ENCODE data around the gene ATP13A1. TPM values are rescaled to one million over a fixed set of nuclear protein-coding genes. Genes with fewer than 3 reads are reported as not detected.

ATP13A1 gene
- total and polyA plus RNA-seq, 2 of the 8 experiments (the other 6 are each of a cell fraction or from before 2014, with no cell fraction given): 33.0 to 64.2 TPM

DNA sequence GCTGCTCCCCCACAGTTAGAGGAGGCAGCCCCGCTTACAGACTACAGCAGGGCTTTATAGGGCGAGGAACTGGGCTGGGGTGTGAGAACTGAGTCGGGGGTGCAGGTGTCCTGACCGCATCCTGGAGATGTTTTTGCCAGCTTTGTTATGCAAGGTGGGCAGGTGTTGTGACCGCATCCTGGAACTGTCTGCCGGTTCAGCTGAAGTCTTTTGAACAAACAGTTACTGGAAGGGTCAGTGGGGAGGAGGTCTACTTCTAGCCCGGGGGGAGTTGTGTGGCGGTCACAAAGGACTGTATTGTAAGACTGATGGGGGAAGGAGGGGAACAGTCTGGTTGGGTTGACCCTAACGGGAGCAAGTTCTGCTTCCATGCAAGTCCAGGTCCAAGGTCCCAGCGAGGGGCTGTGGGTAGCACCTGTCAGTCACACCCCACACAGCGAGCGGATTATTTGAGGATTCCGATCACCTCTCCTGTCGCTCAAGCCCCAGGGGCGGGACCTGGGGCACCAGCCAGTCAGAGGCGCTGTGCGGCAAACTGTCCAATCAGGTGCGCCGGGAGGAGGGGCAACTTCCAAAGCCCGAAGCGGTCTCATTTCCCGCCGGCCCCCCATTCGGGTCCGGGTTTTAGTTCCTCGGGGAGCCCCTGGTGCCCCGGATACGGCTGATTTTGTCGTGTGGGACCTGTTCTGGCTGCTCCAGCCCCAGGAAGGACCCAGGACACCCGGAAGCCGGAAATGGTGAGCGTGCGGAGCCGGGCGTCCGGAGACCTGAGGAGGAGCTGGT is 4.9 kb upstream of the ATP13A1 start, which contains the start of gene ZNF101 (continued):
- TF ChIP-seq, protein P1, sequence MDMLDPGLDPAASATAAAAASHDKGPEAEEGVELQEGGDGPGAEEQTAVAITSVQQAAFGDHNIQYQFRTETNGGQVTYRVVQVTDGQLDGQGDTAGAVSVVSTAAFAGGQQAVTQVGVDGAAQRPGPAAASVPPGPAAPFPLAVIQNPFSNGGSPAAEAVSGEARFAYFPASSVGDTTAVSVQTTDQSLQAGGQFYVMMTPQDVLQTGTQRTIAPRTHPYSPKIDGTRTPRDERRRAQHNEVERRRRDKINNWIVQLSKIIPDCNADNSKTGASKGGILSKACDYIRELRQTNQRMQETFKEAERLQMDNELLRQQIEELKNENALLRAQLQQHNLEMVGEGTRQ (IDR thresholded peaks at IDR 0.05; ENCODE audit: low read length): no peak
- TF ChIP-seq SRF (IDR thresholded peaks at IDR 0.05; ENCODE audit: low read depth, low read length): no peak
- TF ChIP-seq, protein P2, sequence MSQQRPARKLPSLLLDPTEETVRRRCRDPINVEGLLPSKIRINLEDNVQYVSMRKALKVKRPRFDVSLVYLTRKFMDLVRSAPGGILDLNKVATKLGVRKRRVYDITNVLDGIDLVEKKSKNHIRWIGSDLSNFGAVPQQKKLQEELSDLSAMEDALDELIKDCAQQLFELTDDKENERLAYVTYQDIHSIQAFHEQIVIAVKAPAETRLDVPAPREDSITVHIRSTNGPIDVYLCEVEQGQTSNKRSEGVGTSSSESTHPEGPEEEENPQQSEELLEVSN (IDR thresholded peaks at IDR 0.05): peak; percentile 51; the same call in 1 of the 2 replicates
- TF ChIP-seq POLR2A (IDR thresholded peaks at IDR 0.05; ENCODE audit: control extremely low read depth in 1 of 2, low read depth in 2 of 2, low read length in 2 of 2): peak; percentile 72 to 90
- peak; percentile 96 for TF ChIP-seq SP1 (IDR thresholded peaks at IDR 0.05; ENCODE audit: low read depth, low read length)
- no peak for TF ChIP-seq SIRT6 (IDR thresholded peaks at IDR 0.05; ENCODE audit: low read length)
- peak; percentile 93 for TF ChIP-seq TAF1 (IDR thresholded peaks at IDR 0.05; ENCODE audit: low read depth, low read length)
- peak; percentile 67; the same call in 1 of the 2 replicates for TF ChIP-seq GABPA (IDR thresholded peaks at IDR 0.05; ENCODE audit: borderline replicate concordance, insufficient read depth, low read length)
- TF ChIP-seq, protein P3, sequence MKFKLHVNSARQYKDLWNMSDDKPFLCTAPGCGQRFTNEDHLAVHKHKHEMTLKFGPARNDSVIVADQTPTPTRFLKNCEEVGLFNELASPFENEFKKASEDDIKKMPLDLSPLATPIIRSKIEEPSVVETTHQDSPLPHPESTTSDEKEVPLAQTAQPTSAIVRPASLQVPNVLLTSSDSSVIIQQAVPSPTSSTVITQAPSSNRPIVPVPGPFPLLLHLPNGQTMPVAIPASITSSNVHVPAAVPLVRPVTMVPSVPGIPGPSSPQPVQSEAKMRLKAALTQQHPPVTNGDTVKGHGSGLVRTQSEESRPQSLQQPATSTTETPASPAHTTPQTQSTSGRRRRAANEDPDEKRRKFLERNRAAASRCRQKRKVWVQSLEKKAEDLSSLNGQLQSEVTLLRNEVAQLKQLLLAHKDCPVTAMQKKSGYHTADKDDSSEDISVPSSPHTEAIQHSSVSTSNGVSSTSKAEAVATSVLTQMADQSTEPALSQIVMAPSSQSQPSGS (IDR thresholded peaks at IDR 0.05; ENCODE audit: low read length): no peak
- TF ChIP-seq CHD1 (IDR thresholded peaks at IDR 0.05; ENCODE audit: low read depth, low read length): no peak
- TF ChIP-seq EGR1 (IDR thresholded peaks at IDR 0.05; ENCODE audit: borderline replicate concordance, low read depth, low read length): peak; percentile 67
- no peak for TF ChIP-seq KDM1A (IDR thresholded peaks at IDR 0.05; ENCODE audit: borderline replicate concordance, low read length)
- TF ChIP-seq, protein P4, sequence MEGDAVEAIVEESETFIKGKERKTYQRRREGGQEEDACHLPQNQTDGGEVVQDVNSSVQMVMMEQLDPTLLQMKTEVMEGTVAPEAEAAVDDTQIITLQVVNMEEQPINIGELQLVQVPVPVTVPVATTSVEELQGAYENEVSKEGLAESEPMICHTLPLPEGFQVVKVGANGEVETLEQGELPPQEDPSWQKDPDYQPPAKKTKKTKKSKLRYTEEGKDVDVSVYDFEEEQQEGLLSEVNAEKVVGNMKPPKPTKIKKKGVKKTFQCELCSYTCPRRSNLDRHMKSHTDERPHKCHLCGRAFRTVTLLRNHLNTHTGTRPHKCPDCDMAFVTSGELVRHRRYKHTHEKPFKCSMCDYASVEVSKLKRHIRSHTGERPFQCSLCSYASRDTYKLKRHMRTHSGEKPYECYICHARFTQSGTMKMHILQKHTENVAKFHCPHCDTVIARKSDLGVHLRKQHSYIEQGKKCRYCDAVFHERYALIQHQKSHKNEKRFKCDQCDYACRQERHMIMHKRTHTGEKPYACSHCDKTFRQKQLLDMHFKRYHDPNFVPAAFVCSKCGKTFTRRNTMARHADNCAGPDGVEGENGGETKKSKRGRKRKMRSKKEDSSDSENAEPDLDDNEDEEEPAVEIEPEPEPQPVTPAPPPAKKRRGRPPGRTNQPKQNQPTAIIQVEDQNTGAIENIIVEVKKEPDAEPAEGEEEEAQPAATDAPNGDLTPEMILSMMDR (IDR thresholded peaks at IDR 0.05; ENCODE audit: control extremely low read depth in 1 of 3, insufficient read depth in 1 of 3, low read depth in 1 of 3, low read length in 3 of 3): no peak
- no peak for TF ChIP-seq EP300 (IDR thresholded peaks at IDR 0.05; ENCODE audit: borderline replicate concordance in 1 of 2, low read depth in 2 of 2, low read length in 2 of 2)
- peak; percentile 9 for TF ChIP-seq ASH2L (IDR thresholded peaks at IDR 0.05; ENCODE audit: low read length)
- TF ChIP-seq HDAC6 (IDR thresholded peaks at IDR 0.05; ENCODE audit: low read depth, low read length): no peak
- TF ChIP-seq CHD2 (IDR thresholded peaks at IDR 0.05; ENCODE audit: low read length): peak; percentile 80
